Ishikawa (cell line): Measurements from ENCODE around the gene DKK1.

Experiments
- CEBPB ChIP-seq: IDR thresholded peaks from 2 replicates; pipeline ENCODE4 v1.6.1; 2012
- CREB1 ChIP-seq: IDR thresholded peaks from 2 replicates; pipeline ENCODE4 v1.6.1; 2012; ENCODE audit warnings: low read depth
- EP300 ChIP-seq: IDR thresholded peaks from 2 replicates; pipeline ENCODE4 v1.6.1; 2012; ENCODE audit warnings: borderline replicate concordance
- FOXM1 ChIP-seq: IDR thresholded peaks from 2 replicates; pipeline ENCODE4 v1.6.1; 2012; ENCODE audit warnings: low read depth, borderline replicate concordance
- NFIC ChIP-seq: IDR thresholded peaks from 2 replicates; pipeline ENCODE4 v1.6.1; 2012
- TAF1 ChIP-seq: IDR thresholded peaks from 2 replicates; pipeline ENCODE4 v1.6.1; 2012; ENCODE audit warnings: low read depth, mild to moderate bottlenecking
- TCF12 ChIP-seq: IDR thresholded peaks from 2 replicates; pipeline ENCODE4 v1.6.1; 2012; ENCODE audit warnings: low read depth
- TEAD4 ChIP-seq: IDR thresholded peaks from 2 replicates; pipeline ENCODE4 v1.6.1; 2012
- YY1 ChIP-seq: IDR thresholded peaks from 2 replicates; pipeline ENCODE4 v1.6.1; 2012; ENCODE audit warnings: low read depth
- ZBTB7A ChIP-seq: IDR thresholded peaks from 2 replicates; pipeline ENCODE4 v1.6.1; 2012; ENCODE audit warnings: low read depth
- TF ChIP-seq, protein P1 (sequence below): IDR thresholded peaks from 2 replicates; pipeline ENCODE4 v1.6.1; 2012; ENCODE audit warnings: low read depth, mild to moderate bottlenecking
- TF ChIP-seq, protein P2 (sequence below): IDR thresholded peaks from 2 replicates; pipeline ENCODE4 v1.6.1; 2012

DNA sequence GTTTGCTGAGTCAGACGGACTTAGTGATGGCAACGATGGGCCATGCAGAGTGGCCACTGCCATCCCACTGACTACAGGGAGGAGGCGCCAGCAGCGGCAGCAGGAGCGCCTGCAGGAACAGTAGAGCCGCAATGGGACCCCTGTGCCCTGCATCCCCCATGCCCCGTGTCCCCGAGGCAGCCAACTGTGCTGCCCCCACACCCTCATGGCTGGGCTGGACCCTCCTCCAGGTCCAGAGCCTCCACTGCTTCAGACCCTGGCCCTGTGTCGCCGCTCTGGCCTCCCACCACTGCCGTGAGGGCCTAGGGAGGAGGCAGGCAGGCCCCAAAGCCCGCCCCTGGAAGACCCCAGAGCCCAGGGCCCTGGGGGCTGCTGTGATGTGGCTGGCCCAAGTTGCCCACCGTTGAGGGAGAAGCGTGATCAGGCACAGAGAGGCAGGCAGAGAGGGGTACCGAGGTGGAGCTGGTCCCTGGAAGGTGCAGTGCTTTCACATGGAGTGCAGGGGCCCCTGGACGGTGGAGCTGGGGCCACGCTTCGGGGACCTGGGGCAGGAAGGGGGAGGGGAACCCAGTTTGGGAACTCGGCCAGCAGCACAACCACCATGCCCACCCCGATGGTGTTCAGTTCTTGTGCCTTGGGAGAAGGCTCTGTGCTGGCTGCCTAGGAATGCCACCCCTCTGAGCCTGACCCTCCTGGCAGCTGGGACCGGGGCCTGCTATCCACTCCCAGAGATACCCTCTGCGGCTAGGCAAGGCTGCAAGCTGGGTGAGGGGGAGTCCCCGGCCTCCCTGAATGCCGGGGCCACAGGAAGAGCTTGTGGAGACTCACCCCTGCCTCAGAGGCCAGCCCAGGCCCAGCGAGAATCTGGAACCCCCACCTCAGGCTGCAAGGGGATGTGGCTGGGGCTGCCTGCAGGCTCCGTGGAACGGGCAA, 32.6 kb downstream of the DKK1 start:
- TF ChIP-seq EP300 (no peak), FOXM1 (no peak), TCF12 (no peak), TAF1 (no peak), TEAD4 (no peak), NFIC (no peak), CEBPB (no peak), YY1 (no peak), CREB1 (no peak), ZBTB7A (no peak)
- TF ChIP-seq, protein P1, sequence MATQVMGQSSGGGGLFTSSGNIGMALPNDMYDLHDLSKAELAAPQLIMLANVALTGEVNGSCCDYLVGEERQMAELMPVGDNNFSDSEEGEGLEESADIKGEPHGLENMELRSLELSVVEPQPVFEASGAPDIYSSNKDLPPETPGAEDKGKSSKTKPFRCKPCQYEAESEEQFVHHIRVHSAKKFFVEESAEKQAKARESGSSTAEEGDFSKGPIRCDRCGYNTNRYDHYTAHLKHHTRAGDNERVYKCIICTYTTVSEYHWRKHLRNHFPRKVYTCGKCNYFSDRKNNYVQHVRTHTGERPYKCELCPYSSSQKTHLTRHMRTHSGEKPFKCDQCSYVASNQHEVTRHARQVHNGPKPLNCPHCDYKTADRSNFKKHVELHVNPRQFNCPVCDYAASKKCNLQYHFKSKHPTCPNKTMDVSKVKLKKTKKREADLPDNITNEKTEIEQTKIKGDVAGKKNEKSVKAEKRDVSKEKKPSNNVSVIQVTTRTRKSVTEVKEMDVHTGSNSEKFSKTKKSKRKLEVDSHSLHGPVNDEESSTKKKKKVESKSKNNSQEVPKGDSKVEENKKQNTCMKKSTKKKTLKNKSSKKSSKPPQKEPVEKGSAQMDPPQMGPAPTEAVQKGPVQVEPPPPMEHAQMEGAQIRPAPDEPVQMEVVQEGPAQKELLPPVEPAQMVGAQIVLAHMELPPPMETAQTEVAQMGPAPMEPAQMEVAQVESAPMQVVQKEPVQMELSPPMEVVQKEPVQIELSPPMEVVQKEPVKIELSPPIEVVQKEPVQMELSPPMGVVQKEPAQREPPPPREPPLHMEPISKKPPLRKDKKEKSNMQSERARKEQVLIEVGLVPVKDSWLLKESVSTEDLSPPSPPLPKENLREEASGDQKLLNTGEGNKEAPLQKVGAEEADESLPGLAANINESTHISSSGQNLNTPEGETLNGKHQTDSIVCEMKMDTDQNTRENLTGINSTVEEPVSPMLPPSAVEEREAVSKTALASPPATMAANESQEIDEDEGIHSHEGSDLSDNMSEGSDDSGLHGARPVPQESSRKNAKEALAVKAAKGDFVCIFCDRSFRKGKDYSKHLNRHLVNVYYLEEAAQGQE = no peak
- TF ChIP-seq, protein P2, sequence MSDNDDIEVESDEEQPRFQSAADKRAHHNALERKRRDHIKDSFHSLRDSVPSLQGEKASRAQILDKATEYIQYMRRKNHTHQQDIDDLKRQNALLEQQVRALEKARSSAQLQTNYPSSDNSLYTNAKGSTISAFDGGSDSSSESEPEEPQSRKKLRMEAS = no peak
